HS-27A (cell line): ENCODE results near the gene RAB10.
"Not testable (repeated sequence)": the region's sequence is repeated elsewhere in the genome, so short reads cannot be mapped to it uniquely, and the experiment has no call there.

Source experiments
- DNase-seq: peaks from one replicate; pipeline ENCODE4 v3.0.0-alpha.2; 2012; ENCODE audit warnings: low read depth, missing footprints

RAB10 gene

GRCh38 chr2:26058390-26058789 lies 24.5 kb downstream of the RAB10 start:
- no peak for DNase-seq

GRCh38 chr2:26059542-26059941 lies 25.7 kb downstream of the RAB10 start:
- DNase-seq: no peak

GRCh38 chr2:26061539-26061938 lies 27.7 kb downstream of the RAB10 start:
- DNase-seq: no peak

- DNase-seq: no peak
Measured at GRCh38 chr2:26064846-26065245, 31.0 kb downstream of the RAB10 start.

DNA sequence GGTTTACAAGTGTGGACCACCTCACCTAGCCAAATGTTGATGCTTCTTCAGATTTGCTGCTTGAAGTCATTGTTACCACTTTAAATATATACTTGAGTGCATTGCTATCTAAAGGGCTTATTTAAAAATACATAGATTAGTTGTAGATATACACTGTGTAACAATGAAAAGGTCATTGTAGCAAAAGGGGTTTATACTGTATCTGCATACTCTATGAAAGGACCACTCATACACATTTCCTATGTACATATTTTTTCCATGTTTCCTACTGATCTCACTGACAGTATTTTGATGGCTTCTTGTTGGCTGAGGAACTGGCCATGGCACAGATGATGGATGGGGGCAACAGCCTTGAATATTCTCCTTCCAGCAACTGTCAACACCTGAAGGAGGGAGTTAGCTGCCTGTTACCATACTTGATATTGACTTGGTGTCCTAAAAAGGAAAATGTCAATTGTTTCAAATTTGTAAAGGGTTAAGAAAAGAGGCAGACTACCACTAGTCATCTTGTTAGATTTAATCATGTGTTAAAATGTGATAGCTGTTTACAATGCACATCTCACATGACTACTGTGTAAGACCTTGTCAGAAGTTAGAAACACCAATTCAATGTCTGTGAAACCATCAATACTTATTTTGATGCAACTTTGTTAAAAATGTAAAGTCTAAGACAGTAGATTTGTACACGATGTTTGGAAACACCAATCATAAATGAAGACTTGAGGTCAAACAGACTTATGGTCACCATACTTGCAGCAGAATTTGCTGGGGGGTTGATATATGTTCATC lies 33.5 kb downstream of the RAB10 start:
- DNase-seq: no peak

DNA sequence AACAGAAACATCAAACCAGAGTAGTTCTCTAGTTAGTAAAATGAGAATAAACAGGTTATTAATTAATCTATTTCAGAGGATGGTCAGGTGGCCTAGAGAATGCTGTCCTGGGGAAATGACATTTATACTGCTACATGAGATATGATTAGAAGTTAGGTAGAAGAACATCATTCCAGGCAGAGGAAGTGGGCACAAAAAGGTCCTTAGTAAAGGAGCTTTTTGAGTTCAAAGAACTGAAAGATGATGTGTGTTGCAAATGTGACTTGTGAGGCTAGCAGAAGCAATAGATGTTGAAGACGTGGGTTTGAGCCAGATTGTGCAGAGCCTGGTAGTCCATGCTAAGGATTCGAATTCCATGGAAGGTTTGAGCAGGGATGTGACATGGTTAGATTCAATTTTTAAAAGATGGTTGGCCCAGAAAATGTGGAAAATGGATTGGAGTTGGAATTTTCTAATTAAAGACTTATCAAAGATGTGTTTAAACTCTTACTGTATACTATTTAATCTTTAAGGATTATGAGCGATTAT lies 34.2 kb downstream of the RAB10 start:
- DNase-seq: no peak

DNA sequence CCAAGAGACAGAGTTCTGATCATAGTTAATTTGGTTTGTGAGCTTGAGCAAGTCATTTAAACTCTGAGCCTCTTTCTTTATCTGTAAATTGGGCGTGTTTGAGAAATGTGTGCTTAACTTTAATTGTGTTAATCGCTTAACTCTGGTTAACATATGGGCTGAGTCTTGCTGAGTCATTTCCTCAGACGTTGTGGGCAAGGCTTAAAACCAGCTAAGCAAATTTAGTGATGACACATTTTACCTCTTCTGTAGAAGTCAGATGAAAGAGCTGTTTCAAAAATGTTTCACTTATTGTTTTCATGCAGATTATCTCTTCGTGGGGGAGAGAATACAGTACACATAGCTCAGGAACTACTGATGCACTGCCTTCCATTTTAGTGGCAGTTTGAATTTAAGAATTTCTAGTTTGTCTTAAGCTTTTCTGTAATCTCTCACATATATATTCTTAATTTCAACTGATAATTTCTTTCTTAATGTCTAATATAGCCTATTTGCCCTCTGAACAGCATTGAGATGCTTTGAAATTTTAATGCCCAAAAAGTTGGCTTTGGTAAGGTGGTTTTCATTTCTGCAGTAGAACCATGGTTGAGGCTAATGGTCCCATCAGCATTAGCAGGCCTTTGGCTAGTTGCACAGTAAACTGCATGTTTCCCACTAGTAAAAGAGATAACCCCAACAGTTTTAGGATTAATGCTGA lies 34.9 kb downstream of the RAB10 start:
- DNase-seq: peak; percentile 20

DNA sequence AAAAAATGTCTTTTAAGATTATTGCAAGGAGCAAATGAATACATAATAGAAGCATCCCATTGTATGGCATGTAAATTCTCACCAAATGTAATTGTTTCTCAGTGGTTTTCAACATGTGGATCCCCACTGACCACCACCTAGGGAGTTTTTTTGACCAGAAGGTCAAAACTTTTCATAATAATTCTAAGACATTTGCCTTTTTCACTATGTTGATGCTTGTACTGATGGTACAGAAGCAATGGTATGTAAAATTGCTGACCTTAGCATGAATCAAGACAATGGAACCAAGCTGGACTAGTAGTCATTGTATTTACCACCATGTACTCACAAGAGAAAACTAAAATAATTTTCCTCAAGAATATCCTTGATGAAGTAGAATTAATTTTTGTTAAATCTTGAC lies 36.8 kb downstream of the RAB10 start:
- no peak for DNase-seq

DNA sequence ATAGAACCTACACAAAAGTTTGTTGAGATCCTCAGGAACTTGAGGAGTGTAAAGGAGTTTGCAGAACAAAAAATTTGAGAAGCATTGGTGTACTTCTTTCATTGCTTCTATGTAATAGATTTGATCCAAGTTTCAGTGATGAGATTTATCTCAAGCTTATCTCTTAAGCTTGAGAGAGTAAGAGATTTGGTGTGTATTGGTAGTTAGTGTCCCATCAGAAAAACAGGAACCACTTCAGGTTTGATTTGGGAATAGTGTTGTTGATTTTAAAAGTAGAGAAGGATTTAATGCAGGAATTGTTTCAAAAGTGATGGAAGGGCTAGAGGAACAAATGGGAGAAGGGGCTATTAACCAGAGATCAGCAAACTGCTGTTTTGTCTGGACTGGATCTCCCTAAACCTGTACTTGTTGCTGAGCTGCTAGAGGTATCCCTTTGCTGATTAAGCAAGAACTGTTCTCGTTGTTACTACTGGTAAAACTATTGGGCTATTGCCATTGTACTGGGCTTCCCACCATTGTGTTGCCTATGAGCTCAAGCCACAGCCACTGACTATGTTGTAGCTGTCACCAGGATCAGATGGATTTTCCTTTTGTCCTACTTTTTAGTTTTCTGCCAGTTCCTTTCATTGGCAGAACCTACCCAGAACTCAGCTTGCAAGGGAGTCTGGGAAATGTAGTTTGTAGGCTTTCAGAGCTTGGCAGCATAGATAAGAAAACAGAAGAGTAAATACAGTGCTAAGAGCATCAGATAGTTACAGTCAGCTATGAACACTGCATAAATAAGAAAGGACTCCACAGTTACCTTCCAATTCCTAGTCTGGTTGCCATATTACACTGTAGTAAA lies 39.3 kb downstream of the RAB10 start:
- DNase-seq: no peak

DNA sequence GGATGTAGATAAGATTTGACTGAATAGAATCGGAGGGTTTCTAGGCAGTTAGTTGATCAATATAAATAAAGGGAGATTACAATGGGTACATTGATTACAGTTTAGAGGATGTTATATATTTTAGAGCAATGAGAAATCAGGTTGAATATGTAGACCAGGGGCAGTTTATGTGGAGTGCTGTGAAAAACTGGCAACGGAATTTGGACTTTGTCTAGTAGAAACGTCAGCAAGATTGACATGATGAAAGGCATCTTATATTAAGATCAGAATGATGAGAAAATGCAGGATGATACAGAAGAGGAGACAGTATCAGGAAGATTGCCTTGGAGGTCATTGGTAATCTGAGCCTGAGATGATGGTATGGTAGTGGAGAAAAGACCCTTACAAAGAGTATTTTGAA lies 39.9 kb downstream of the RAB10 start:
- DNase-seq: no peak

GRCh38 chr2:26074676-26075075 lies 40.8 kb downstream of the RAB10 start:
- no peak for DNase-seq

DNA sequence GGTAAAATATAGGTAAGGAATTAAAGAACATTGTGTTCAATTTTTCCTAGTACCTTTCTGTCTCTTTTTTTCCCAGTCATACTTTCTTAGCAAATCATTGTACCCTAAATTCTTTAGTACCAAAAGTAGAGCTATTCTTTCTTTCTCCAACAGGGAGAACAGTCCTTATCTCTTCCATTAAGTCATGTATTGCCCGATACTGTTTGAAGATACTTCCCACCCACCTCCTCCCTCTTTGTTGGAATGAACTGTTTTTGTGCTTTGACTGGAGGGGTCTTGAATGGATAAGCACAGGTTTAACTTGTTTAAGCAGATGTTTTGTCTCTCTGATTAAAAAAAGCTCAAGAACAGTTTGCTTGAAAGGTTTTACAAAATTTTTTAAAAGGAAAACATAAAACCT lies 41.3 kb downstream of the RAB10 start:
- no peak for DNase-seq

DNA sequence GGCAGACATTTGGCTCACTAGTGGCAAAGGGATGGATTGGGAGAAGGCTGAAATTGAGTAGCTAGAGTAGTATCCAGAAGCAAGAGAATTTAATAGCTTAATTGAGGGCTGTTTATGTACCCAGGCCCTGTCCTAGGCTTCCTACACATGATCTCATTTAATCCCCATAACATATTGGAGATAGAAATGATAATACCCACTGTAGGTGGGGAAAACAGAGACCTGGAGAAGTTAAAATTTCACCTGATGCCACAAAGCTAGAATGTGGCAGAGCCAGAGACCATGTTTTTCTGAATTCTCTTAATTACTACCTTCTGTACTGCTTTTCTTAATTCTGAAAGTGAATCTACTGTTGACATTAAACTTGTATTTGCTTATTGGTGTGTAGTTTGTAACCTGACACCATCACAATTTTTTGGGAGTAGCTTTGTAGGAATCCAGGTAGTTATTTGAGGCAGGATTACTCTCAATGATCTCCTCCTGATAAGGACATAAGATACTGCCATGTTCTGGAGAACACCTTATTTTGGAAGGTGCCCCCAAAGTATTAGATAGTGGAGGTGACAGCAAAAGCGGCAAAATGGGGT lies 42.2 kb downstream of the RAB10 start:
- no peak for DNase-seq

DNA sequence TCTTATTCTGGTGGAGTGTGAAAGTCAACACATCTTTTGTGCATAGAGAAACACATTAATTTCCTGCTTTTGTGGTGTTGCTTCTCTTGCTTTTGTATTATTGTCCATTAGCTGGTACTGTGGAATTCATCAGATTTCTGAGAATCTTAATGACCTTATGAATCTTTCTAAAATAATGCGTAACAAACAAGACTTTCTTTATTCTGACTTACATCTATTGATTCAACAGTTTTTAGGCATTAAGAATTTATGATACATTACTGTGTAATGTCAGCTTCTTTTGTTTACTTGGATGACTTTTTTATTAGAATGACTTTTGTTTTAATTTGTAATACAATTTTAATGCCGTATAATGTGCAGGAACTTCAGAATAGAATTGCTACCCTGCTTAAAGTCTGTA lies 43.4 kb downstream of the RAB10 start:
- no peak for DNase-seq

GRCh38 chr2:26078939-26079338 lies 45.1 kb downstream of the RAB10 start:
- no peak for DNase-seq

DNA sequence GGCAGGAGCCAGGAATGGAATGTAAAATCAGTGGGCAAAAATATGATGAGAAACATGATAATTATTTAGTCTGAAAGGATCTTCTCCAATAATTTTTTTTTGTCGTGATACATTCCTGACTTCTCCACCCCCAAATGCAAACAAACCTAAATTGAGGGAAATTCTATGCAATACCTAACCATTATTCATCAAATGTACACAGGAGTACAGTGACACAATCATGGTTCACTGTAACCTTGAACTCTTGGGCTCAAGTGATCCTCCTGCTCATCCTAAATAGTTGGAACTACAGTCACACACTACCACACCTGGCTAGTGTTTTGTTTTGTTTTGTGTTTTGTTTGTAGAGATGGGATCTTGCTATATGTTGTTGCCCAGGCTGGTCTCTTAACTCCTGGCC lies 46.5 kb downstream of the RAB10 start:
- DNase-seq: no peak

- DNase-seq: not testable (repeated sequence)
Measured at GRCh38 chr2:26080925-26081324, 47.0 kb downstream of the RAB10 start.

- DNase-seq: no peak
Measured at GRCh38 chr2:26081556-26081955, 47.7 kb downstream of the RAB10 start.

DNA sequence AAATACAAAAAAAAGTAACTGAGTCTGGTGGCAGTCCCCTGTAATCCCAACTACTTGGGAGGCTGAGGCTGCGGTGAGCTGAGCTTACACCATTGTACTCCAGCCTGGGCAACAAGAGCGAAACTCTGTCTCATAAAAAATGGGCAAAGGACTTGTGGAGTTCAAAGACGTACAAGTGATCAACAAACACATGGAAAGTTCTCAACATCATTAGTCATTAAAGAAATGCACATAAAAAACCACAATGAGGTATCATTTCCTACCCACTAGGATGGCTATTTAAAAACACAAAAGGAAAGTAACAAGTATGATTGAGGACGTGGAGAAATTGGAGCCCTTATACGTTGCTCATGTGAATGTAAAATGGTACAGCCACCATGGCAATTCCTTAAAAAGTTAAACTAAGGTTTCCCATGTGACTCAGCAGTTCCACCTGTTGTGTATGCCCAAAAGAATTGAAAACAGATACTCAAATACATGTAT lies 52.3 kb downstream of the RAB10 start:
- no peak for DNase-seq

DNA sequence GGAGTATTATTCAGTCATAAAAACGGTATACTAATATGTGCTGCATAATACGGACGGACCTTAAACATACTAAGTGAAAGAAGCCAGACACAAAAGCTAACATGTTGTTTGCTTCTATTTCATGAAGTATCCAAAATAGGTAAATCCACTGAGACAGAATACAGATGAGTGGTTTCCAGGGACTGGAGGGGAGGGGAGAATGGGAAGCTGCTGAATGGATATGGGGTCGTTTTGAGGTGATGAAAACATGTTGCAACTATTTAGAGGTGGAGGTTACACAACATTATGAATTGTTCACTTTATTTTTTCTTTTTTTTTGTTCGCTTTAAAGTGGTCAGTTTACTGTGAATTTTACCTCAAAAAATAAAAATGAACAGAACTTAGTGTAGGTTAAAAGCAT lies 52.9 kb downstream of the RAB10 start:
- no peak for DNase-seq

- no peak for DNase-seq
Measured at GRCh38 chr2:26088038-26088643, 54.3 kb downstream of the RAB10 start.

DNA sequence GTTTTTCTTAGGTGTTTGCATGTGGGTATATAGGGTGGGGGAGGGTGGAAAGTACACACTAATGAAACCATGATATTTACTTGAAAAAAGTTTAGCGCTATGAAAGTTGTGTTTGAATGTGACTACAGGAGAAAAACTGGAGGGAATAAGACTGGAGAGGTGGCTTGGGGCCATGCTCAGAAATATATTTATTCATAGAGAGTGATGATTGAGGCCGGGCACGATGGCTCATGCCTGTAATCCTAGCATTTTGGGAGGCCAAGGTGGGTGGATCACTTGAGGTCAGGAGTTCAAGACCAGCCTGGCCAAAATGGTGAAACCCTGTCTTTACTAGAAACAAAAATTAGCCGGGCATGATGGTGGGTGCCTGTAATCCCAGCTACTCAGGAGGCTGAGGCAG lies 55.0 kb downstream of the RAB10 start:
- not testable (repeated sequence) for DNase-seq
